Panc1 (cell line): ENCODE data around the gene NXPH1.

Source experiments
- SIN3A ChIP-seq: IDR thresholded peaks from 2 replicates; pipeline ENCODE4 v1.6.1; 2012; ENCODE audit warnings: low read depth, mild to moderate bottlenecking, low read length, moderate library complexity, borderline replicate concordance; ENCODE audit not compliant: insufficient read depth
- TF ChIP-seq, protein P1 (sequence below): fragments of 450-650 bp; IDR thresholded peaks from 2 replicates; pipeline ENCODE4 v1.5.1; 2017; ENCODE audit warnings: mild to moderate bottlenecking
- TF ChIP-seq, protein P2 (sequence below), 2 experiments: IDR thresholded peaks; 2 replicates each; pipeline ENCODE4 v1.6.1; 2011 to 2012; ENCODE audit warnings: low read depth in 2 of 2, control low read depth in 1 of 2, low read length in 1 of 2, mild to moderate bottlenecking in 1 of 2, moderate library complexity in 1 of 2; ENCODE audit not compliant: insufficient read depth in 1 of 2

DNA sequence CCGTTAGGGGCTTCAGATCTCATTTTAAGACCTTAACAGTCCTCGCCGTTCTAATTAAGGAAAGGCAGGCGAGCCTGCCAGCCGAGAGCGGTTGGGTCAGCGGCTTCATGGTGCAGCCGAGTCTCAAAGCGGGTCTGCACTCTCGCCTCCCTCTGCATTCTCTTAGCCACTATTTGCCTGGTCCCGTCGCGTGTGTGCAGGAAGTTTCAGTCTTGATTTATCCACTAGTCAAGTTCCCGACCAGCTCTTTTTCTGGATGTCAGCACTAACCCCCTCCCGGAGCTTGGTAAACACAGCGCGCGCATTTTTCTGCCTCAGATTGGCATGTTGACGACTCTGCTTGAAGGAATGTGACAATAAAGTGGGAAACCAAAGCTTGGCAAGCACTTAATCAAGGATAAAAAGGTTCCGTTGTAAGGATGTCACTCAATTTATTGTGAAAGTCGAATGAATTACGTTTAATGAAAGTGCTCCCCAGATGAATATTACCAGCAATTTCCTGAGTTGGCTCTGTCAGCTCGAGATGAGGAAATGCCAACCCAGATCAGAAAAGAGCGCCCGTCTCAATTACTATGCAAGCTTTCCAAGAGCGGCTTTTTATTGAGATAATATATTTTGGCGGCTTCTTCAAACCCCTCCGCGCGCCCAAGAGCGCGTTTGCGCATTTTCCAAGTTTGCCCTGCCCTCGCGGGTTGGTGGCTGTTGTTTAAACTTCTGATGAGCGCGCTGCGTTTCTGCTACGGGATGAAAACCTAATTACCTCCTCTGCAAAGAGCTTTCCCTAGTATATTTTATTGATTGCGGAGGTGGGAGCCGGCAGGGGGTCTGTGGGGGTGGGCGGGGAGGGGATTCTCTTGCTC lies 7.9 kb downstream of the NXPH1 start:
- TF ChIP-seq, protein P1, sequence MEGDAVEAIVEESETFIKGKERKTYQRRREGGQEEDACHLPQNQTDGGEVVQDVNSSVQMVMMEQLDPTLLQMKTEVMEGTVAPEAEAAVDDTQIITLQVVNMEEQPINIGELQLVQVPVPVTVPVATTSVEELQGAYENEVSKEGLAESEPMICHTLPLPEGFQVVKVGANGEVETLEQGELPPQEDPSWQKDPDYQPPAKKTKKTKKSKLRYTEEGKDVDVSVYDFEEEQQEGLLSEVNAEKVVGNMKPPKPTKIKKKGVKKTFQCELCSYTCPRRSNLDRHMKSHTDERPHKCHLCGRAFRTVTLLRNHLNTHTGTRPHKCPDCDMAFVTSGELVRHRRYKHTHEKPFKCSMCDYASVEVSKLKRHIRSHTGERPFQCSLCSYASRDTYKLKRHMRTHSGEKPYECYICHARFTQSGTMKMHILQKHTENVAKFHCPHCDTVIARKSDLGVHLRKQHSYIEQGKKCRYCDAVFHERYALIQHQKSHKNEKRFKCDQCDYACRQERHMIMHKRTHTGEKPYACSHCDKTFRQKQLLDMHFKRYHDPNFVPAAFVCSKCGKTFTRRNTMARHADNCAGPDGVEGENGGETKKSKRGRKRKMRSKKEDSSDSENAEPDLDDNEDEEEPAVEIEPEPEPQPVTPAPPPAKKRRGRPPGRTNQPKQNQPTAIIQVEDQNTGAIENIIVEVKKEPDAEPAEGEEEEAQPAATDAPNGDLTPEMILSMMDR = no peak
- no peak for TF ChIP-seq SIN3A
- TF ChIP-seq, protein P2, sequence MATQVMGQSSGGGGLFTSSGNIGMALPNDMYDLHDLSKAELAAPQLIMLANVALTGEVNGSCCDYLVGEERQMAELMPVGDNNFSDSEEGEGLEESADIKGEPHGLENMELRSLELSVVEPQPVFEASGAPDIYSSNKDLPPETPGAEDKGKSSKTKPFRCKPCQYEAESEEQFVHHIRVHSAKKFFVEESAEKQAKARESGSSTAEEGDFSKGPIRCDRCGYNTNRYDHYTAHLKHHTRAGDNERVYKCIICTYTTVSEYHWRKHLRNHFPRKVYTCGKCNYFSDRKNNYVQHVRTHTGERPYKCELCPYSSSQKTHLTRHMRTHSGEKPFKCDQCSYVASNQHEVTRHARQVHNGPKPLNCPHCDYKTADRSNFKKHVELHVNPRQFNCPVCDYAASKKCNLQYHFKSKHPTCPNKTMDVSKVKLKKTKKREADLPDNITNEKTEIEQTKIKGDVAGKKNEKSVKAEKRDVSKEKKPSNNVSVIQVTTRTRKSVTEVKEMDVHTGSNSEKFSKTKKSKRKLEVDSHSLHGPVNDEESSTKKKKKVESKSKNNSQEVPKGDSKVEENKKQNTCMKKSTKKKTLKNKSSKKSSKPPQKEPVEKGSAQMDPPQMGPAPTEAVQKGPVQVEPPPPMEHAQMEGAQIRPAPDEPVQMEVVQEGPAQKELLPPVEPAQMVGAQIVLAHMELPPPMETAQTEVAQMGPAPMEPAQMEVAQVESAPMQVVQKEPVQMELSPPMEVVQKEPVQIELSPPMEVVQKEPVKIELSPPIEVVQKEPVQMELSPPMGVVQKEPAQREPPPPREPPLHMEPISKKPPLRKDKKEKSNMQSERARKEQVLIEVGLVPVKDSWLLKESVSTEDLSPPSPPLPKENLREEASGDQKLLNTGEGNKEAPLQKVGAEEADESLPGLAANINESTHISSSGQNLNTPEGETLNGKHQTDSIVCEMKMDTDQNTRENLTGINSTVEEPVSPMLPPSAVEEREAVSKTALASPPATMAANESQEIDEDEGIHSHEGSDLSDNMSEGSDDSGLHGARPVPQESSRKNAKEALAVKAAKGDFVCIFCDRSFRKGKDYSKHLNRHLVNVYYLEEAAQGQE (IDR thresholded peaks at IDR 0.05; ENCODE audit: insufficient read depth in 1 of 2, low read depth in 2 of 2, low read length in 1 of 2) = no peak
